Tongue (tissue), 2 donors: ENCODE results near the gene ZBTB45. TPM values are rescaled to one million over a fixed set of nuclear protein-coding genes. Genes with fewer than 3 reads are reported as not detected.
"Not testable (repeated sequence)": the region's sequence is repeated elsewhere in the genome, so short reads cannot be mapped to it uniquely, and the experiment has no call there.

Source experiments
- DNase-seq: peaks from one replicate; pipeline ENCODE4 v3.0.0-alpha.2; 2015
- total RNA-seq: library from RNA; depleted of rRNA; stranded (reverse); fragments of >200 nt; gene quantifications from one replicate; pipeline ENCODE4 v1.2.3, GENCODE V29; 2014

Gene ZBTB45
- total RNA-seq, 1 donor from 2014 or later = 3.7 TPM

DNA sequence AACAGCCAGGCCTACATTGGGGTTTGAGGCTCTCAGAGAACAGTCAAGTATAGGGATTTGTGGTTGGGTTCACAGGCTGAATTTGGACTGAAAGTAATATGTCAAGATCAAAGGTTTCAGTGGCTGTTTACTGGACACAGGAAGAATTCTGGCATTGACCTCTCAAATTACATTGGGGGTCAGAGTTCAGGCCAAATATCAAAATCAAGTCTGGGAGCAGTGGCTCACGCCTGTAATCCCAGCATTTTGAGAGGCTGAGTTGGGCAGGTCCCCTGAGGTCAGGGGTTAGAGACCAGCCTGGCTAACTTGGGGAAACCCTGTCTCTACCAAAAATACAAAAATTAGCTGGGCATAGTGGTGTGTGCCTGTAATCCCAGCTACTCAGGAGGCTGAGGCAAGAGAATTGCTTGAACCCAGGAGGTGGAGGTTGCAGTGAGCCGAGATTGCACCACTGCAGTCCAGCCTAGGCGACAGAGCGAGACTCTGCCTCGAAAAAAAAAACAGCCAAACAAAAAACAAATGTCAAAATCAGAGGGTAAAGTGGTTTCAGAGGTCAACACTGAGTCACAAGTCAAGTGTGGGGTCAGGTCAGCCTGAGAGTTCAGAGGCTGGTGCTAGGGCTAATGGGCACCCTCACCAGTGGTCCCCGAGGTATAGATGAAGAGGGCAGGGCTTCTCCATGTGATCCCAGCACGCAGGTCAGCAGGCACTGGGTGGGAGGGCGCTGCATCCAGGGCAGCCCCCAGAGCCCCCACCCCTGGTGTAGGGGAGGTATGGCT lies 9.3 kb downstream of the ZBTB45 start:
- no peak for DNase-seq

DNA sequence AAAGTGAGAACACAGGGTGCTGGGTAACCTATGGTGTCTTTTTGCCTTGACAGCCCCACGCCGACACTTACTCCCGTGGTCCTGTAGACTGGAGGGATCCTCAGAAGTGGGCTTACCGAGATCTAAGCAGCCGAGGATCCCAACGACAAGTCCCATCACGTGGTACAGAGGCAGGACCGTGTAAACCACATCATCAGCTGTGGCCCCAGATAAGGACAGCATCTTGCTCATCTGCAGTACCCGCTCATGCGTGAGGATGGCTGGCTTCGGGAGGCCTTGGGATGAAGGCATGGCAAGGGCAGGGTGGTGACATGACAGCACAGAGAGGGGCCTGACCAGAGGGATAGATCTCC lies 9.9 kb downstream of the ZBTB45 start:
- DNase-seq = no peak

DNA sequence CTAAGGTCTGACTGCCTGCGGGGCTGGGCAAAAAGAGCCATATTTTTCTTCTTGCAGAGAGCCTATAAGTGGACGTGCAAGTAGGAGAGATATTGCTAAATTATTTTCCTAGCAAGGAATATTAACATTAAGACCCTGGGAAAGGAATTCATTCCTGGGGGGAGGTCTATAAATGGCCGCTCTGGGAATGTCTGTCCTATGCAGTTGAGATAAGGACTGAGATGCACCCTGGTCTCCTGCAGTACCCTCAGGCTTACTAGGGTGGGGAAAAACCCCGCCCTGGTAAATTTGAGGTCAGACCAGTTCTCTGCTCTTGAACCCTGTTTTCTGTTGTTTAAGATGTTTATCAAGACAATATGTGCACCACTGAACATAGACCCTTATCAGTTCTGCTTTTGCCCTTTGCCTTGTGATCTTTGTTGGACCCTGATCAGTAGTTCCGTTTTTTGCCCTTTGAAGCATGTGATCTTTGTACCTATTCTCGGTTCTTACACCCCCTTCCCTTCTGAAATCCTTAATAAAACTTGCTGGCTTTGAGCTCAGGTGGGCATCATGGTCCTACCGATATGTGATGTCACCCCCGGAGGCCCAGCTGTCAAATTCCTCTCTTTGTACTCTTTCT lies 11.9 kb downstream of the ZBTB45 start:
- not testable (repeated sequence) for DNase-seq

DNA sequence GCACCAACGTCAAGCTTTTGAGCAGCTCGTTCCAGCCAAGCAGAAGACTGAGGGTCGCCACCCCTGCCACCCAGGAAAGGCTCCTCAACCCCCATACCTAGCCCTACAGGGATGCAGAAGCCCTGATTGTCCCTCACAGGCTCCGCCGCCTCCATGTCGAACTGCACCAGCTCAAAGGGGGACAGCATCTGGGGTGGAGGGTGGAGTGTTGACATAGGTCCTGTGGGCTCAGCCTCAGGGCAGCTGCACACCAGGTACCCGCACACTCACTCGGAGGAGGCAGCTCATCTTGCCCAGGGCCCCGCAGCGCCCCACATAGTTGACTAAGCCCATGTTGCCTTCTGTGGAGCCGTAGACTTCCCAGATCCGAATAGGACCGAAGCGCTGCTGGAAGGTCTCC lies 19.4 kb downstream of the ZBTB45 start:
- DNase-seq = no peak

DNA sequence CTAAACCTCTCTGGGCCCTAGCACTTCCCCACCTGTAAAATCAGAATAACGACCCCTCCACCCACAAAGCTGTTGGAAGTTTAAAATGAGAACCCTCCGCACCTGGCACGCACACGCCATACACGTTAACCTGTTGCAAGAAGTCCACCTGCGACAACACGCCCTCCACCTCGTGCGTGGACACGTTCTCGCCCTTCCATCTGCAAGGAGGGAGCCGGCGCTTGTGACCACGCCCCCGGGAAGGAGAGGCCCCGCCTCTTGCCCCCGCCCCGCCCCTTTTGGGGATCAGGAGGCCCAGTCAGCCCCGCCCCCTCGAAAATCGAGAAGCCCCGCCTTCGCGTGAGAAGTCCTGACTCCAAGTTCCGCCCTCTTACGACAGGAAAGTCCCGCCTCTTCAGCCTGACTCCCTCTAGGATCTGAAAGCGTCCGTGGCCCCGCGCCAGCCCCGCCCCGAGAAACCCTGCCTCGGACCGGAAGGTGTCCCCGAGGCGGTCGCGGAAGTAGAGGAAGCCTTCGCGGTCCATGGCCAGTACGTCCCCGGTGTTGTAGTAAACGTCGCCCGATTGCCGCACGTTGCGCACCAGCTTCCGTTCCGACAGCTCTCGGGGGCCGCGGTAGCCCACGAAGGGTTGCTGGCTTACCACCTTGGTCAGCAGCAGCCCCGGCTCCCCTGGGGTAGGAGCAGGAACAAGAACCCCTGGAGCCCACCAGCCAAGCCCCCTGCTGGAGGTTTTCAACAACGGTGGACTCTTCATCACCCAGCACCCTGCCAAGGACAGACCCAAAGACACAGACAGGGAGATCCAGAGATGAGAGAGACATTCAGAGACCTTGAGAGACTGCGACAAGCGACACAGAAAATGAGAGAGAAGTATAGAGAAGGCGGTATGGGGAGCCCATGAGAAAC lies 20.3 kb downstream of the ZBTB45 start:
- peak; percentile 99 for DNase-seq

DNA sequence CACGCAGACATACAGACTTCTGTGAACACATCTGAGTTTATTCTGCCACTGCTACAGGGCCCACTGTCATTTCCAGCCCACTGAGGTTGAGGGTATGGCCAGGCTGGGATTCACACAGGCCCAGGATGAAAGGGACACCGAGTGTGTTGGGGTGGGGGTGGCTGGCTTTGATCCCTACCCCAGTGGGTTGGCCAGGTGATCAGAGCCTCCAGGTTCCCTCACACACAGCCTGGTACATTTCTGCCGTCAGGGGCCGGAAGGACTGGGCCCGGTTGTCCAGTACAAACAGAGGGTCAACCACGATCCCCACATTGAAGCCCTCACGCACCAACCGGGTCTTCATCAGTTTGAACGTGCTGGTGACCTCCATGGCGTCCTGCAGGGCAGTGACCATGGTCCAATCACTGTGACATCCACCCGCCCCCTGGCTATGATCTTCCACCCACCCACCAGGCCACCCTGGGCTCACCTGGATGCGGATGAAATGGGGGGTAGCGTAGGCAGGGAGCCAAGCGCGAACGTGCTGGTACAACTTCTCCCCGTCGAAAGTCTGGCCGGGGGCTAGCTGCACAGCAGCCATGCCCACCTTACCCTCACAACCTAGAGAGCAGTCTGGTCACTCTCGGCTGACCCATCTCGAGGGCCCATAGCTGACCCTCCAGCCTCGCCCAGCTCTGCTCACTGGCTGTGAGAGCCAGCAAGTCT lies 21.1 kb downstream of the ZBTB45 start:
- no peak for DNase-seq

DNA sequence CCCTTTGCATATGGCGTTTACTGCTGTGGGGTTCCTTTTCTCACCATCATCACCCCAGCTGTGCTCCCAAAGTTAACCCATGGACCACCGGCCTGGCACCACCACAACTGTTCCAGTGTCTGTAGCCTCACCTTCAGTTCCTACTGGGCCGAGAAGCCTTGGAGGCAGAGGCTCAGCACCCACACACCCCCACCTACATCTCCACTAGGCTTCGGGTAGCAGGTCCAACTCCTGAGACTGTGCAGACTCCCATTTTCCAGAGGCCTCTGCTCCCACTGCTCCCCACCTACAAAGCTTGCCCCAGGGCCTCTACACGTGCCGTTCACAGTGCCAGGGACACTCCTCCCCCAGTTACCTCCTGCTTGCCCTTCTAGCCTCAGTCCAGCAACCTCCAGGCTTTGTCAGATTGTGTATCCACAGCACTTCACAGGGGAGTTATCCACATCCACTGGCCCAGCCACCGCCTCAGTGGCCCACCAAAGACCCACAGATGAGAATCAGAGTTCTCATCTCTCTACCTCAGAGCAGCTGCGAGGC lies 21.9 kb downstream of the ZBTB45 start:
- DNase-seq = no peak

DNA sequence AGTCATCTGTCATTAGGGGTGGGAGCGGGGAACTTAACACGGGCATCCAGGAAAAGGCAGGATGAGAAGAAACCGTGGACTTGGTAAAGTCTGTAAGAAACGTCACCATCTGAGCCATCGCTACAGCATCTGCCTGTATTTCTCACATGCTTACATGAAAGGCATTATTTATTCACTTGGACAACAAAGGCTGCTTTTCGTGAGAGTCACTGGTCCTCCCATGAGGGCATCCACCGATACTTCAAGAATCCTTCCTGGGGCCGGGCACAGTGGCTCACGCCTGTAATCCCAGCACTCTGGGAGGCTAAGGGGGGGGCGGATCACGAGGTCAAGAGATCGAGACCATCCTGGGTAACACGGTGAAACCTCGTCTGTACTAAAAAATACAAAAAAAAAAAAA lies 27.3 kb downstream of the ZBTB45 start:
- no peak for DNase-seq

DNA sequence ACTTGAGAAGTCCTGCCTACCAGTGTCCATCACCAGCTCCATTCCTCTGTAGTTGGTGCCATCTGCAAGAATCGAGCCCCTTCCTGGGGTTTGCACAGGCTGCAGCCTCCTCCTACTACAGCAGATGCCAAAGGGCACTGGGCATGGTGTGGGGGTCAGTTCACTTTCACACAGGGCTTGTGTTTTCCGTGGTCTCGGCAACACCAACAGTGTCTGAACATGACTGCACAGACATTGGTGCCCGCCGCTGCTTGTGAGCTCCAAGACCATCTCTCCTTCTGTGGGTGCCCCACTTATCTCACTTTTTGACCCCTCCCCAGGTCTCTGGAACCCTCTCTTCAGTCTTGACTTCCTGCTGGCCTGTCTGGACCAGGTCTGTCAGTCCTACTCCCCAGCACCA lies 28.2 kb downstream of the ZBTB45 start:
- DNase-seq = no peak

DNA sequence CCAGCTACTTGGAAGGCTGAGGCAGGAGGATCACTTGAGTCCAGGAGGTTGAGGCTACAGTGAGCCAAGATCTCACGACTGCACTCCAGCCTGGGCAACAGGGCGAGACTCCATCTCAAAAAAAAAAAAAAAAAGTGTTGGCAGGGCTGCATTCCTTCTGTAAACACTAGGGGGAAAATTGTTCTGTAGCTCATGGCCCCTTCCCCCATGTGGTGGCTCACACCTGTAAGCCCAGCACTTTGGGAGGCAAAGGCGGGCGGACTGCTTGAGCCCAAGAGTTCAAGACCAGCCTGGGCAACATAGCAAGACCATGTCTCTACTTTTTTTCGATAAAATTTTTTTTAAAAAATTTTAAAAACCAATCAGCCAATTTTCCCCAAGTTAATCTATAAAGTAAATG lies 35.3 kb downstream of the ZBTB45 start:
- not testable (repeated sequence) for DNase-seq

DNA sequence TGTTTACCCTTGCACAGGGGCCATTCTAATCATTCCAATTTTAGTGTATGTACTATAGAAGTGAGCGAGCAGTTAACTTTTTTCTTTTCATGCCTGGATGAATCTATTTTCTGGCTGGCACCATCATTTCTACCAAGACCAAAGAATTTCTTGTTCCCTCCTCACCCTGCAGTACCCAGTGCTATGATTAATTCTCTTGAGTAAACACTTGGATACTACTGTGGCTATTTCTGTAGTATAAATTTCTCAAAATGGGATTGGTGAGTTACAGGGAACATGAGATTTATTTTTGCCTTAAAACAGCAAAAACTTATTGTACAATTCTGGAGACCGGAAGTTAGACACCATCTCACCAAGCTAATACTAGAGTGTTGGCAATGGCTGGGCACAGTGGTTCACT lies 35.8 kb downstream of the ZBTB45 start:
- DNase-seq = no peak

DNA sequence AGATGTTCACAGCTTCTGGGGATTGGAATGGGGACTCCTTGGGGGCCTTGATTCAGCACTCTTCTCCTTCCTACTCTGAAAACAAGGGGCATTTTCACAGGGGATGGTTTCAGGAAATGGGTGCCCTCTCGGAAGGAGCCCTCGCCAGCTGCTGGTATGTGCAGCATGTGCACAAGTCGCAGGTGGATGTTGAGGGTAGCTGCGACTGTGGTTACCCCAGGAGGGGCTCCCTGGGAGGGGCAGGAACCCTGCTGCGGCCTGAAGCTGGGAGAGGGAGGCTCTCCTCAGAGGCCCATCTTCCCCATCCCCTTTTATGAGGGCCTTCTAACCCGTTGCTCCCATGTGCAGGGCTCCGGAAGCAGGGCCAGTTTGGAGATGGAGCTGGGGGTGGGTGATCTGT lies 37.2 kb downstream of the ZBTB45 start:
- no peak for DNase-seq

DNA sequence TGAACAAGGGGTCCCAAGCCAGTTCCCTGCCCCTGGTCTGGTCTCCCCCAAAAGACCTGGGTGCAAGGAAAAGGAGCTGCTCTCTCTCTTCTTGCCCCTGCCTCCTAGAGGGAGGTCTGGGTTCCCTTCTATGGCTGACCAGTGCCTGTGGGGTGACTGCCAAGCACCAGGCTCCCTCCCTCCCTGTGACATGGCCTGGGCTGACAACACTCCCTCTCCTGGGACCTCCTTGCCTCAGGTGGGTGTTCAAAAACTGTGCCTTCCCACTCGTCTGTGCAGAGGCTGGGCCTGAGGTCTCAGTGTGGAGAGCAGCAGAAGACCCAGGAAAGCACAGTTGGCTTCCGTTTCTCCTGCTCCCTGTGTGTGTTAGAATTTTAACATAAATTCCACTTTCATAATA lies 38.8 kb downstream of the ZBTB45 start:
- DNase-seq = no peak

DNA sequence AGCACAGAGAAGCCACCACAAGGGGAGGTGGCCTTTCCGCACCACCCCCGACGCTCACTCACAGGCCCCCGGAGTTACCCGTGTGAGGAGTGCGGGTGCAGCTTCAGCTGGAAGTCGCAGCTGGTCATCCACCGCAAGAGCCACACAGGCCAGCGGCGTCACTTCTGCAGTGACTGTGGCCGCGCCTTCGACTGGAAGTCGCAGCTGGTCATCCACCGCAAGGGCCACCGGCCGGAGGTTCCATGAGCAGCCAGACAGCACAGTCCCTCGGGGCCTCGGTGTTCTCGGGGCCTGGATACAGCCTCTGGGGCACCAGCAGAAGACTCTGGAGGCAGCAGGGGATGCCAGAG lies 39.2 kb downstream of the ZBTB45 start:
- no peak for DNase-seq

DNA sequence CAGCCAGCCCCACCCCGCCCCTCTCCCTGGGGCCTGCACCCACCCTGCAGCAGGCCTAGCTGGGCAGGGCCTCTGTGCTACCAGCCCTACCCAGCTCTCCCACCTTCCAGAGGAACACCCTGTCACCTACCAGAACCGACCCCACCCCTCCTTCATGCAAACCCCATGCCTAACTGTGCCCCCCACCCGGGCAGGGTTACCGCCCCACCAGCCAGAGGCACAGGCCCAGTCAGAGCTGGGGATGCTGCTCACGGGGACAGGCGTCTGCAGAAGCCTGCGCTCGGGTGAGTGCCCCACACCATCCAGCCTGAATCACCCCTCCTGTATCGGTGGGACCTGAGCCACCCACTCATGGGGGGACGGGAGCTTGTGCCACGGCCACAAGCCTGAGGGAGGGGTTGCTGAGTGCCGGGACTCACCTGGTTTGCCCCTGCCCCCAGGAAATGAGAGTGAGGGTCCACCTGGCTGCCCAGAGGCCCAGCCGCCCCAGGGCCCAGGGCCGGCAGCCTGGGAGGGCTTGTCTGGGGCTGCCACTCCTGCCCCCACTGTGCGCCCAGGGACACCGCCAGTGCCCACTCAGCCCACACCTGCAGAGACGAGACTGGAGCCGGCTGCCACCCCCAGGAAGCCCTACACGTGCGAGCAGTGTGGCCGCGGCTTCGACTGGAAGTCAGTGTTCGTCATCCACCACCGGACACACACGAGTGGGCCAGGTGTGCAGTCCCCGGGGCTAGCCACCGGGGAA lies 39.7 kb downstream of the ZBTB45 start:
- no peak for DNase-seq

DNA sequence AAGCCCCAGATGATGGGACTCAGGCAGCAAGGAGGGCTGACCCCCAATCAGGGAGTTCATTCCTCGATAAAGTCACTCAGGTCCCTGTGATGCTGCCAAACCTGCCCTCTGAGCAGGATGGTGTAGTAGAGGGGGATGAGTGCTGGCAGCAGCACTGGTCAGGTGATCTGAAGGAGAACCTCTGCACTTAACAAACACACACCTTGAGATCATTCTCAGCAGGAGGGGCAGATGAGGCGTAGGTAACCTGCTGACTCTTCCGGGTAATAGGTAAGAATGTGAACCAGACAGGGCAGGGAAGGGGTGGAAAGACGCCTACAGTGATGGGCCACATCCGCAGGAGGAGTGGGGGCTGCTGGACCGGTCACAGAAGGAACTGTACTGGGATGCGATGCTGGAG lies 40.3 kb downstream of the ZBTB45 start:
- DNase-seq = no peak

DNA sequence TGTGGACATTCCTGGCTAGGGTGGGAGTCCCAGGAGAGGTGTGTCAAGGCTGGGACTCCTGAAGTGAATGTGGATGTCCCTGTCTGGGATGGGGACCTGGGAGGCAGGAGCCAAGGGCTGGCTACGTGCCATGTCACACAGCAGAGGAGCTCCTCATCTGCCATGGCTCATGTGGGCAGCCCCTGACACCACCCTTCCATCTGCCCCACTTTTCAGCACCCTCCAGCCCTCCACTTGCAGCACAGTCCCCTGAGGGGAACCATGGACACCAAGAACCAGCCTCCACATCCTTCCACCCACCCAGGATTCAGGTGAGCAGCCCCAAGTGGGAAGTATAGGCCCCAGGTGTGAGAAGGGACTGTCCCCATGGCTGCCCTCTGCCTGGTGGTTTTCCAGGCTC lies 41.7 kb downstream of the ZBTB45 start:
- no peak for DNase-seq

DNA sequence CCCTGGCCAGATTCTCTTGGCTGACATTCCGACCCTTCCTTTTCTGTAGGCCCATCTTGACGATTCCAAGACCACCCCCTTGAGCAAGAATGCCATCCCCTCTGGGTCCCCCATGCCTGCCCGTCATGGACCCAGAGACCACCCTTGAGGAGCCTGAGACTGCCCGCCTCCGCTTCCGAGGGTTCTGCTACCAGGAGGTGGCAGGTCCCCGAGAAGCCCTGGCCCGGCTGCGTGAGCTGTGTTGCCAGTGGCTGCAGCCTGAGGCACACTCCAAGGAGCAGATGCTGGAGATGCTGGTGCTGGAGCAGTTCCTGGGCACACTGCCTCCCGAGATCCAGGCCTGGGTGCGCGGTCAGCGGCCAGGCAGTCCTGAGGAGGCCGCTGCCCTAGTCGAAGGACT lies 42.5 kb downstream of the ZBTB45 start:
- no peak for DNase-seq

DNA sequence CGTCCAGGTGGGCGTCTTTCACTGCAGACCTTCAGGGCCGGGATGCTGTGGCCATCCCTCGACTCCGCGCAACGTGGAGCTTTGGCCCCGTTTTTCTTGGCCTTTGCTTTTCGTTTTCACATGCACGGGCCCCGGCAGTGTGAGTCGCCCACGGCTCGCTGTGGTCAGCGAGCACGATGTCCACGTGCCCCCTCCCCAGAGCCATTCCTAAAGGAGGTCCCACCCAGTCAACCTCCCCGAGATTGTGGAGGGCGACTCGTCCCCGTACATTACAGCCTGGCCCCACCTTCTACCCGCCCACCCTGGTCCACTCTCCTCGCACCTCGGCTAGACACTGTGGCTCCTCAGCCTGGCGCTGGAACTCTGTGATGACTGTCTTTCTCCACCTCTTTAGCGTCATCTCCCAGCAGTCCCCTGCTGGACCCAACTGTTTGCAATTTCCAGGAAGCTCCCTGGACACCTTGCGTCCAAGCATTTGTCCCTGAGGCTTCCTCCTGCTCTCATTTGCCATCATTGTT lies 43.1 kb downstream of the ZBTB45 start:
- DNase-seq = no peak

DNA sequence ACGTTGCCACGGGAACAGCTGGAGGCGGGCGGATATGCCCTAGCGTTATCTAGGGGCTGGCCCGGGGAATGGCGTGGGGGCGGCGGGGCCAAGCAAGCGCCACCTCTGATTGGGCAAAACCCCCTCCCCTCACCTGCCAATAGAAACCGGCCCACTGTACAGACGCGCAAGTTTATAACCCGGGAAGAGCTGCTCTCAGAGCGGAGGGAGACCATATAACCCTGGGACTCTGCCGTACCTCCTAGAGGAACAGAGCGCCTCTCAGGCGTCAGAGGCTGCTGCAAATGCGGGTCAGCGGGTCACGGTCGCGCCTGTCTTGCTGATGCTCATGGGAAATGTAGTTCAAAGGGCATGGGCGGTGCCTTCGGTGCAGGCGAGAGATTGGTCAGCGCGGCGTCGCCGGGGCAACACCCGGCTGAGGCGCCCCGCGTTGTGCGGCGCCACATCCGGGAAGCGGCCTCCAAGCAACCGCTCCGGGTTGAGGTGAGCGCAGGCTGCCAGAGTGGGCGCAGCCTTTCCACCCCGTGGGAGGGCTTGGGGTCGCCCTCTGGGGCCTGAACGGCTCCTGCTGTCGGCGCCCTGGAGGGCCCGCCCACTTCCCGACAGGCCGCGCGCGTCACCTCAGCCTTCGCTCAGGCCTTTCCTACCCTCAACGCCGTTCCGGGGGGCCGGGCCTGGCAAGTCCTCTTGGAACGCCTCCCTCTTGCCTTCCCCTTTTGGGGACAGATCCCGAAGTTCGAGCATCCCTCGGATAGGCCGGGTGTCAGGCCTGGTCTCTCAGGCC lies 43.7 kb downstream of the ZBTB45 start, which contains the start of gene ZNF446:
ZNF446 (plus strand) TSS at position 639 of the 784 bp plus-strand sequence. CDS start 867 bp downstream, outside the sequence.
- DNase-seq = peak; percentile 98
